ENCODE data around the gene SLC1A5.

SLC1A5 gene

GRCh38 chr19:46725036-46725820 lies 63.2 kb downstream of the SLC1A5 start:
- DNase-seq (ENCODE audit: low spot score): no peak

Data from AG08395 (cell line).